Thyroid gland (tissue), 4 donors: ENCODE data around the gene AGPAT2. TPM values are rescaled to one million over a fixed set of nuclear protein-coding genes. Genes with fewer than 3 reads are reported as not detected.
A peak's percentile ranks its signal among the peaks of the same experiment; 100 is the strongest.

ENCODE experiments used
- DNase-seq, 2 donors: peaks; one replicate each; pipeline ENCODE4 v3.0.0-alpha.2; 2019
- H3K27ac ChIP-seq, 3 donors: fragments of 200-600 bp; sonication (generic); 1 replicate in 2 of 3; 2 replicates in 1 of 3; pipeline ENCODE4 v1.5.1; 2016 to 2019; ENCODE audit warnings: mild to moderate bottlenecking in 1 of 3, moderate library complexity in 1 of 3
- H3K27me3 ChIP-seq: fragments of 200-600 bp; sonication (generic); one replicate; pipeline ENCODE4 v1.5.1; 2019
- H3K36me3 ChIP-seq, 2 donors: fragments of 200-600 bp; sonication (generic); one replicate each; pipeline ENCODE4 v1.5.1; 2016 to 2019
- H3K4me1 ChIP-seq, 2 donors: fragments of 200-600 bp; sonication (generic); one replicate each; pipeline ENCODE4 v1.5.1; 2017 to 2019
- H3K4me3 ChIP-seq, 3 donors: fragments of 200-600 bp; sonication (generic); replicated peaks in 1 of 3; 1 replicate in 2 of 3; 2 replicates in 1 of 3; pipeline ENCODE4 v1.5.1; 2016; ENCODE audit warnings: mild to moderate bottlenecking in 1 of 3
- H3K9me3 ChIP-seq: fragments of 200-600 bp; sonication (generic); one replicate; pipeline ENCODE4 v1.5.1; 2017
- POLR2A ChIP-seq, 2 donors: fragments of 450-650 bp; IDR thresholded peaks; one replicate each; pipeline ENCODE4 v1.6.1; 2017; ENCODE audit warnings: antibody characterized with exemption in 2 of 2, mild to moderate bottlenecking in 2 of 2, moderate library complexity in 1 of 2
- WGBS, 2 donors: methylation state at CpG; one replicate each; pipeline ENCODE4 v1.1.5; 2017; 5-methylcytosine and 5-hydroxymethylcytosine counted together
- intact Hi-C: fragments of 100-400 bp; cut with DNase I; formaldehyde crosslinking; loops from one replicate; pipeline ENCODE4 v1.15.1; 2023
- total RNA-seq, 4 donors: library from RNA; depleted of rRNA; stranded (reverse); fragments of >200 nt; gene quantifications; one replicate each; pipeline ENCODE4 v1.2.3, GENCODE V29; 2016
- TF ChIP-seq, protein P1 (sequence below), 6 experiments: fragments of 200-600 bp in 3 of 6; fragments of 450-650 bp in 3 of 6; sonication (generic) in 3 of 6; IDR thresholded peaks; one replicate each; pipeline ENCODE4 v1.5.1; 2016 to 2019; ENCODE audit warnings: antibody characterized with exemption in 6 of 6, mild to moderate bottlenecking in 2 of 6, inconsistent platforms in 1 of 6, moderate library complexity in 1 of 6

AGPAT2 gene
- total RNA-seq = 10 to 100 TPM; 58.6 to 78.7 (median 72.0) TPM

DNA sequence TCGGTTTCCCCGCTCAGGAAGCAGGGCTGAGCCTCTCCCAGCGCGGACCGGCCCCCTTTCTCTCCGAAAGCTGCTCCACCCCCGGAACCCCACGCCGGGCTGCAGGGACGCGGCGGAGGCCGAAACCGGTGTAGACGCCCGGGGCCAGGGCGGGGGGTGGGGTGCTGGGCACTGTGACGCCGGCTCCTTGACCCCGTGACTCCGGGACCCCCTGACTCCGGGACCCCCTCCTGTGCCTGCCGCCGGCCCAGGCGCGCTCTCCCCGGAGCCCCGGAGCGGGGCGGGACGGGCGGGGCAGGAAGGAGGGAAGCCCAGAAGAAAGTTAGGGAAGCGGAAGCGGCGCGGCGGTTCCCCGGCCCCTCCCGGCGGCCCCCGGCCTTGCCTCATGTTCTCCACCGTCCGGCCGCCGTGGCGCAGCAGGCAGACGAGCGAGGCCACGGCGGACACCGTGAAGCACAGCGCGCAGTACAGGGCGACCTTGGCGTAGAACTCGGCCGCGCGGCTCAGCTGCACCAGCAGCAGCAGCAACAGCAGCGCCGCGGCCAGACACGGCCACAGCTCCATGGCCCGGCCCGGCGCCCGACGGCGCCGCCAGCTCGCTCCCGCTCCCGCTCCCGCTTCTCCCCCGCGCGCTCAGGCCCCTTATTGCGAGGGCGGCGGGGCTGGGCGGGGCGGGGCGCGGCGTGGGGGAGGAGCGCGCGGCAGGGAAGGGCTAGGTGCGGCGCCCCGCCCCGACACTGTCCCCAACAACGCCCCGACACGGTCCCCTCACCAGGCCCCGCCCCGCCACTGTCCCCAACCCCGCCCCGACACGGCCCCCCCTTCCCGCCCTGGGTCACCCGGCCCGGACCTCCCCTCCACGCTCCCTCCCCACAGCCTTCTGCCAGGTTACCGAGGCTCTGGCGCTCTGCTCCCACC, at the start of gene AGPAT2:
Gene AGPAT2 (minus strand): TSS at position 664 of the 918 bp plus-strand sequence. CDS start 100 bp downstream, at position 564.
- no peaks in the 10 kb centered on the region for H3K9me3 ChIP-seq
- H3K36me3 ChIP-seq = no peaks in the 10 kb centered on the region
- 0% methylated on average over 1 to 22 of the region's 106 CpGs for WGBS, 2 donors
- peak within 1 kb of the TSS; percentile 53 to 84 (median 65) for H3K4me3 ChIP-seq
- H3K27ac ChIP-seq = peak within 1 kb of the TSS; percentile 56 to 86 (median 83)
- DNase-seq = peak; percentile 83 to 85
- H3K27me3 ChIP-seq = no peaks in the 10 kb centered on the region
- peaks cover 37 to 66% of the 10 kb centered on the region in 2 donors for H3K4me1 ChIP-seq
- TF ChIP-seq, protein P1, sequence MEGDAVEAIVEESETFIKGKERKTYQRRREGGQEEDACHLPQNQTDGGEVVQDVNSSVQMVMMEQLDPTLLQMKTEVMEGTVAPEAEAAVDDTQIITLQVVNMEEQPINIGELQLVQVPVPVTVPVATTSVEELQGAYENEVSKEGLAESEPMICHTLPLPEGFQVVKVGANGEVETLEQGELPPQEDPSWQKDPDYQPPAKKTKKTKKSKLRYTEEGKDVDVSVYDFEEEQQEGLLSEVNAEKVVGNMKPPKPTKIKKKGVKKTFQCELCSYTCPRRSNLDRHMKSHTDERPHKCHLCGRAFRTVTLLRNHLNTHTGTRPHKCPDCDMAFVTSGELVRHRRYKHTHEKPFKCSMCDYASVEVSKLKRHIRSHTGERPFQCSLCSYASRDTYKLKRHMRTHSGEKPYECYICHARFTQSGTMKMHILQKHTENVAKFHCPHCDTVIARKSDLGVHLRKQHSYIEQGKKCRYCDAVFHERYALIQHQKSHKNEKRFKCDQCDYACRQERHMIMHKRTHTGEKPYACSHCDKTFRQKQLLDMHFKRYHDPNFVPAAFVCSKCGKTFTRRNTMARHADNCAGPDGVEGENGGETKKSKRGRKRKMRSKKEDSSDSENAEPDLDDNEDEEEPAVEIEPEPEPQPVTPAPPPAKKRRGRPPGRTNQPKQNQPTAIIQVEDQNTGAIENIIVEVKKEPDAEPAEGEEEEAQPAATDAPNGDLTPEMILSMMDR (IDR thresholded peaks at IDR 0.05) = peak in 1 of 6 experiments; percentile 12
- TF ChIP-seq POLR2A (IDR thresholded peaks at IDR 0.05) = peak; percentile 21 to 73
- intact Hi-C loops = no loop called here

DNA sequence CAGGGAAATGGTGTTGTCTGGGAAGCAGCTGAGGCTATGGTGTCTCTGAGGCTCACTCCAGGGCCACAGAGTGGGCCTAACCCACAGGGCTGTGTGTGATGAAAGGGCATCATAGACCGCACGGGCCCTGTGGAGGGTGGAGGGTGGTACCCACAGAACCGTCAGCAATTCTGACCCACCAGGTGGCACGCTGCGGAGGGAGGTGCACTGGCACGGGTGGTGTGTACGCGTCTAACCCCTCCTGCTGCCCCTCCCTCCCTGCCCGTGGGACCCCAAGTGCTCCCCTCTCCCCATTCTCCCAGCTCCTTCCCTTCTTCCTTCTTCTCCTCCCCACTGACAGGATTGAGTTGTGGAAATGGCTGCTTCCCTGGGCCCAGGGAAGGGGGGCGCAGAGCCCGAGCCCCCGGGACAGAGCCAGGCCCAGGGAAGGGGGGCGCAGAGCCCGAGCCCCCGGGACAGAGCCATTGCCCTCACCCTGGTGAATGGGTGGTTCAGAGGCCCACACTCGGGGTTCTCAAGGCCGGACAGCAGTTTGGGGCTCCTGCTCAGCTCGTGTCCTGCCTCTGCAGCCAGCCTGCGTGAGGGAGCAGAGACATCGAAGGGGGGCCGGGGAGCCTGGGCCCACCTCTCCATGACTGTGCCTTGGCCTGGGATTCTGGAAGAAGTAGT, 48.7 kb upstream of the AGPAT2 start:
- Histone ChIP-seq H3K9me3 (no peaks in the 10 kb centered on the region), H3K4me3 (no peak overlapping the region), H3K4me1 (peaks cover 7 to 16% of the 10 kb centered on the region in 2 donors), H3K27ac (no peak overlapping the region), H3K36me3 (no peaks in the 10 kb centered on the region), H3K27me3 (no peaks in the 10 kb centered on the region)
- no peak for TF ChIP-seq POLR2A (IDR thresholded peaks at IDR 0.05)
- TF ChIP-seq, protein P1 (IDR thresholded peaks at IDR 0.05) = no peak
- no peak for DNase-seq
- intact Hi-C loops = no loop called here
- WGBS, 2 donors = 92% methylated on average over 10 to 14 of the region's 21 CpGs

DNA sequence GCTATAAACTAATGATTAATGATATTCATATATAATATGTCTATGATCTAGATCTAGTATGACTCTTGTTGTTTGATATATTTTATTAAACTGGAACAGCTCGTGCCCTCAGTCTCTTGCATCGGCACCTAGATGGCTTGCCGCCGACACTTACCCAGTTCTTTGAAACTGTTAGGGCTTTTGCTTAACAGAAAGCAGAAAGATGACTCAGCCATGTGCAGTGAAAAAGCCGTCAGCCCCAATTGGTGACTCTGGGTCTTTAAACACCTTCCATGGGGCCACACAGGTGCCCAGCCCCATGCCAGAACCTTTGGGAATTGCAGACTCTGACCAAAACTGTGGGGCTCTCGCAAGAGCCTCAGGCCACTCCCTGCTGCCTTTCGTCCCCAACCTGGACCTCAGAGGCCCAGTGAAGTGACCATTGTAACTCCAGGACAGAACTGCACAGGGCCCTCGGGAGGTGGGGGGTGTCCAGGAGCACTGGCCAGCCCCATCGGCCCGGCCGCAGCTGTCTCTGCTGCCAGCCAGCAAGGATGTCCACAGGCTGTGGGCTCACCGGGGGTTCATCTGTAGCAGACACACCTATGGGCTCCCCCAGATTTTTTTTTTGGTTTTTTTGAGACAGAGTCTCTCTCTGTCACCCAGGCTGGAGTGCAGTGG, 47.7 kb upstream of the AGPAT2 start:
- Histone ChIP-seq H3K9me3 (no peaks in the 10 kb centered on the region), H3K4me3 (no peak overlapping the region), H3K27ac (no peak overlapping the region), H3K36me3 (no peaks in the 10 kb centered on the region), H3K4me1 (peaks cover 5 to 11% of the 10 kb centered on the region in 2 donors), H3K27me3 (no peaks in the 10 kb centered on the region)
- intact Hi-C loops = no loop called here
- TF ChIP-seq POLR2A (IDR thresholded peaks at IDR 0.05) = no peak
- WGBS, 2 donors = 87 to 94% methylated on average over 8 to 12 of the region's 12 CpGs
- no peak for DNase-seq

DNA sequence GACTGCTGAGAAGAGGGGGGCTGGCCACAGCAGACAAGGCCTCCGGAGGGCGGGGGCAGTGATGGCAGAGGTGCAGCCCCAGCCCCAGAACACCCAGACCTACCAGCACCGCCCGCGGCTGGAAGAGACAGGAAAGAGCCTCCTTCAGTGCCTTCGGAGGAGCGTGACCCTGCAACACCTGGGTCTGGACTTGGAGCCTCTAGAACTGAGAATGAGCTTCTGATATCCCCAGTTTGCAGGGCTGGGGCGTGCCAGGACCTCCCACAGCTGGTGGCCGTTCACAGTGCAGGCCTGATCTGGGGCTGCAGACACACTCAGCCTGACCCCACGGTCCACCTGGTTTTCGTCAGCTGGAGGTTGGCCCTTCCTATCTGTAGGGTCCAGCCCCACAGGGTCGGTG, 46.4 kb upstream of the AGPAT2 start:
- intact Hi-C loops = no loop called here
- WGBS, 2 donors = 84 to 91% methylated on average over 11 to 12 of the region's 12 CpGs
- Histone ChIP-seq H3K9me3 (no peaks in the 10 kb centered on the region), H3K27ac (no peak overlapping the region), H3K36me3 (no peaks in the 10 kb centered on the region), H3K4me1 (peaks cover 5 to 18% of the 10 kb centered on the region in 2 donors), H3K4me3 (no peak overlapping the region), H3K27me3 (no peaks in the 10 kb centered on the region)
- DNase-seq = no peak
- TF ChIP-seq POLR2A (IDR thresholded peaks at IDR 0.05) = no peak
- TF ChIP-seq, protein P1 (IDR thresholded peaks at IDR 0.05) = no peak

DNA sequence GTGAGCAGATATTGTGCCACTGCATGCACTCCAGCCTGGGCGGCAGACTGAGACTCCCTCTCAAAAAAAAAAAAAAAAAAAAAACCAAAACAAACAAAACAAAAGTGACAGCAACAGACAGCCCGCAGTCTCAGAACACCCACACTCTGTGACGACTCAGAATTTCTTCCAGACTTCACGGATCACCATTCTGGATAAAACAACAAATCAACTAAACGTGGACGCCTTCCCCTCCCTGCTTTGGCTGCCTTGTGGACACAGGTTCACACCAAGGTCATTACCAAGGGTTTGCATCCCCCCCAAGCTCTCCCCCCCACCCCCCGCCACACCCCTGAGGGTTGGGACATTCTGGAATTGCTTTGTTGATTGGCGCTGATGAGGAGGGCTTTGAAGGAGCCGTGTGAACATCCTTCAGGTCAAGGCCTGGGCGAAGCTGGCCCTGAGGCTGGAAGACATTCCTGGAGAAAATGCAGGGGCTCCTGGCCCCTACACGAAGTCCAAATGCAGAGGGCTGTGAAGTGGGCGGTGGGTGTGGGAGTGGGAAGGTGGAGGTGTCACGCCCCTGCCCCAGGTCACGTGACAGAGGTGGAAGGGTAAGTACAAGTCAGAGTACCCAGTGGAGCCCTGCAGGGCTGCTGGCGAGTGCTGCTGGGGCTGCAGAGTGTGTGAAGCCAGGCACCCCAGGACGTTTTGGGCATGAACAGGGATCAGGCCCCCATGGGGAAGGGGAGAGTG, 45.4 kb upstream of the AGPAT2 start:
- Histone ChIP-seq H3K9me3 (no peaks in the 10 kb centered on the region), H3K4me3 (no peak overlapping the region), H3K27ac (peak overlapping the region; percentile 52 to 77 (median 64)), H3K36me3 (no peaks in the 10 kb centered on the region), H3K27me3 (no peaks in the 10 kb centered on the region), H3K4me1 (peaks cover 5 to 21% of the 10 kb centered on the region in 2 donors)
- TF ChIP-seq, protein P1 (IDR thresholded peaks at IDR 0.05) = no peak
- no peak for TF ChIP-seq POLR2A (IDR thresholded peaks at IDR 0.05)
- intact Hi-C loops = no loop called here
- WGBS, 2 donors = 42% methylated on average over 16 of the region's 16 CpGs
- DNase-seq = peak; percentile 74 to 82
